Astrocyte (in vitro differentiated cells and primary cell): Measurements from ENCODE around the gene ATG4A. TPM values are rescaled to one million over a fixed set of nuclear protein-coding genes. Genes with fewer than 3 reads are reported as not detected.

Experiments used
- DNase-seq: peaks from one replicate; pipeline ENCODE4 v3.0.0-alpha.2; 2010; ENCODE audit warnings: low read depth
- FAIRE-seq: peaks from 2 replicates; lab custom pipeline; 2011; peaks lifted over from hg19 to GRCh38; lab: Jason Lieb, UNC
- H2AFZ ChIP-seq: 2 replicates; pipeline ENCODE4 v1.6.0; 2012; ENCODE audit warnings: low read depth, low read length, inconsistent platforms
- H3K27ac ChIP-seq: 2 replicates; pipeline ENCODE4 v1.5.1; 2011; ENCODE audit warnings: low read depth, low read length, inconsistent platforms
- H3K27me3 ChIP-seq: 2 replicates; pipeline ENCODE4 v1.6.0; 2011; ENCODE audit warnings: low read length, inconsistent platforms; ENCODE audit not compliant: insufficient read depth
- H3K36me3 ChIP-seq: 2 replicates; pipeline ENCODE4 v1.5.1; 2011; ENCODE audit warnings: low read length, inconsistent platforms; ENCODE audit not compliant: insufficient read depth
- H3K4me1 ChIP-seq: 2 replicates; pipeline ENCODE4 v1.5.1; 2011; ENCODE audit warnings: low read length, inconsistent platforms; ENCODE audit not compliant: insufficient read depth
- H3K4me2 ChIP-seq: 2 replicates; pipeline ENCODE4 v1.6.0; 2012; ENCODE audit warnings: low read length, inconsistent platforms
- H3K4me3 ChIP-seq: 2 replicates; pipeline ENCODE4 v1.5.1; 2011; ENCODE audit warnings: low read depth, mild to moderate bottlenecking, low read length, inconsistent platforms; ENCODE audit not compliant: insufficient read depth
- H3K79me2 ChIP-seq: 2 replicates; pipeline ENCODE4 v1.6.0; 2012; ENCODE audit warnings: mild to moderate bottlenecking, low read length, inconsistent platforms; ENCODE audit not compliant: insufficient read depth
- H3K9ac ChIP-seq: 2 replicates; pipeline ENCODE4 v1.6.0; 2012; ENCODE audit warnings: mild to moderate bottlenecking, low read length, inconsistent platforms
- H3K9me3 ChIP-seq: 2 replicates; pipeline ENCODE4 v1.5.1; 2012; ENCODE audit warnings: low read depth, mild to moderate bottlenecking, low read length, inconsistent platforms; ENCODE audit not compliant: insufficient read depth
- H4K20me1 ChIP-seq: 2 replicates; pipeline ENCODE4 v1.6.0; 2012; ENCODE audit warnings: low read length, inconsistent platforms; ENCODE audit not compliant: insufficient read depth
- H3K27ac Mint-ChIP-seq: one replicate; pipeline ENCODE4 v1.8.0; 2021; ENCODE audit warnings: mild to moderate bottlenecking, mixed read lengths; ENCODE audit not compliant: unreplicated experiment
- H3K27me3 Mint-ChIP-seq: one replicate; pipeline ENCODE4 v1.8.0; 2021; ENCODE audit warnings: low read depth, mixed read lengths; ENCODE audit not compliant: unreplicated experiment
- H3K36me3 Mint-ChIP-seq: one replicate; pipeline ENCODE4 v1.8.0; 2021; ENCODE audit warnings: low read depth, mixed read lengths; ENCODE audit not compliant: unreplicated experiment
- H3K4me1 Mint-ChIP-seq: one replicate; pipeline ENCODE4 v1.8.0; 2021; ENCODE audit warnings: low read depth, mixed read lengths; ENCODE audit not compliant: unreplicated experiment
- H3K4me3 Mint-ChIP-seq: one replicate; pipeline ENCODE4 v1.8.0; 2021; ENCODE audit warnings: mild to moderate bottlenecking, moderate library complexity, mixed read lengths; ENCODE audit not compliant: unreplicated experiment
- H3K9me3 Mint-ChIP-seq: one replicate; pipeline ENCODE4 v1.8.0; 2021; ENCODE audit warnings: mild to moderate bottlenecking, mixed read lengths; ENCODE audit not compliant: unreplicated experiment
- EZH2 ChIP-seq: IDR thresholded peaks from 2 replicates; pipeline ENCODE4 v1.6.1; 2012; ENCODE audit warnings: mild to moderate bottlenecking, low read length, inconsistent platforms; ENCODE audit not compliant: insufficient read depth
- total RNA-seq: library from RNA; stranded (reverse); gene quantifications from 2 replicates; pipeline ENCODE4 v1.2.1, GENCODE V29; 2021
- TF ChIP-seq, protein P1 (sequence below): IDR thresholded peaks from 2 replicates; pipeline ENCODE4 v1.5.1; 2011; ENCODE audit warnings: low read depth, mild to moderate bottlenecking, inconsistent platforms, low read length, moderate library complexity; ENCODE audit not compliant: insufficient read depth

Gene ATG4A
- total RNA-seq, 1 donor from 2014 or later: 10.7 TPM

DNA sequence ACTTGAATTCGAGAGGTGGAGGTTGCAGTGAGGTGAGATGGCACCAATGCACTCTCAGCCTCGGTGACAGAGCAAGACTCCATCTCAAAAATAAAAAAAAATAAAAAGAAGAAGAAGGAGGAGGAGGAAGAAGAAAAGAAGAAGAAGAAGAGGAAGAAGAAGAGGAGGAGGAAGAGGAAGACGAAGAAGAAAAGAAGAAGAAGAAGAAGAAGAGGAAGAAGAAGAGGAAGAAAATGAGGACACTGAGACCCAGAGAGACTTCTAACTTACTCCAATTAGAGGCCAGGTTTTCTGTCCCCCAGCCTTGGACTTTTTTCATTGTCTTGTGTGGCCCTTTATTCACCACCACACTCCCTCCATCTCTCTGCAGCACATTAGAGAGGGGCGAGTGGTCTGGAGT is 70.7 kb downstream of the ATG4A start:
- Mint-ChIP-seq H3K9me3 (no peaks in the 10 kb centered on the region), H3K36me3 (no peaks in the 10 kb centered on the region), H3K27me3 (peaks cover 2% of the 10 kb centered on the region), H3K4me1 (no peaks in the 10 kb centered on the region), H3K27ac (no peak overlapping the region), H3K4me3 (no peak overlapping the region)
- FAIRE-seq (no peak), DNase-seq (no peak)
- no peaks in the 10 kb centered on the region for H3K27me3 ChIP-seq
- H4K20me1 ChIP-seq: no peaks in the 10 kb centered on the region
- no peak overlapping the region for H3K9ac ChIP-seq
- H3K27ac ChIP-seq: no peak overlapping the region
- H2AFZ ChIP-seq: no peak overlapping the region
- no peaks in the 10 kb centered on the region for H3K9me3 ChIP-seq
- H3K4me1 ChIP-seq: peaks cover 3% of the 10 kb centered on the region
- H3K4me3 ChIP-seq: no peak overlapping the region
- no peaks in the 10 kb centered on the region for H3K36me3 ChIP-seq
- no peaks in the 10 kb centered on the region for H3K79me2 ChIP-seq
- no peak overlapping the region for H3K4me2 ChIP-seq
- TF ChIP-seq, protein P1, sequence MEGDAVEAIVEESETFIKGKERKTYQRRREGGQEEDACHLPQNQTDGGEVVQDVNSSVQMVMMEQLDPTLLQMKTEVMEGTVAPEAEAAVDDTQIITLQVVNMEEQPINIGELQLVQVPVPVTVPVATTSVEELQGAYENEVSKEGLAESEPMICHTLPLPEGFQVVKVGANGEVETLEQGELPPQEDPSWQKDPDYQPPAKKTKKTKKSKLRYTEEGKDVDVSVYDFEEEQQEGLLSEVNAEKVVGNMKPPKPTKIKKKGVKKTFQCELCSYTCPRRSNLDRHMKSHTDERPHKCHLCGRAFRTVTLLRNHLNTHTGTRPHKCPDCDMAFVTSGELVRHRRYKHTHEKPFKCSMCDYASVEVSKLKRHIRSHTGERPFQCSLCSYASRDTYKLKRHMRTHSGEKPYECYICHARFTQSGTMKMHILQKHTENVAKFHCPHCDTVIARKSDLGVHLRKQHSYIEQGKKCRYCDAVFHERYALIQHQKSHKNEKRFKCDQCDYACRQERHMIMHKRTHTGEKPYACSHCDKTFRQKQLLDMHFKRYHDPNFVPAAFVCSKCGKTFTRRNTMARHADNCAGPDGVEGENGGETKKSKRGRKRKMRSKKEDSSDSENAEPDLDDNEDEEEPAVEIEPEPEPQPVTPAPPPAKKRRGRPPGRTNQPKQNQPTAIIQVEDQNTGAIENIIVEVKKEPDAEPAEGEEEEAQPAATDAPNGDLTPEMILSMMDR: no peak
- no peak for TF ChIP-seq EZH2

DNA sequence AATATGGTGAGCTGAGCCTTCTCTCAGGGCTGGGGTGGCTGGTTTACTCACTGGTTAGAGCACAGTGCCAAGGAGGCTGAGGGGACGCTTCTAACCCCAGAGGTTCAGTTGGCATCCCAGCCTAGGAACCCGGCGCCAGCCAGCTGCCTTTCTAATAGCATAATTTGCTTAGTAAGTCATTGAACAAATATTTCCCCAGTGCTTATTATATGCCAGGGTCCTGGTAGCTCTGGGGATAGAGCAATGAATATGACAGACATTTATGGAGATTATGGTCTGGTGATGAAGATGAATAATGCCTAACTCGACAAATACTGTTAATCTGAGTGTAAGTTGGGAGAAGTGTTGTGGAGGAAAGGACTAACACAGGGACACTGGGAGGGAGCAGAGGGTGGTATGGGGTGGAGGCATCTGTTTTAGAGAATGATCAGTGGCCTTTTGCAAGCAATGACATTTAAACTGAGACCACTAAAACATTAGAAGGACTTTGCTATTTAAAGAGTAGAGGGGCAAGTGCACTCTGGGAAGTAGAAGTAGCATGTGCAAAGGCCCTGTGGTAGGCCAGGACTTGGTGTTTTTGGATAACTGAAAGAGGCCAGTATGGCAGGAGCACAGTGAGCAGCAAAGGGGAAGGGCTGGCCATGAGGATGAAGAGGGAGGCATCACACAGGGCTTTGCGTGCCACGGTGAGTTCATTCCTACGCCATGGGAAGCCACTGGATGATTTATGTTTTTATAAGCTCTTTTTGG is 71.9 kb downstream of the ATG4A start:
- Histone ChIP-seq H3K9me3 (no peaks in the 10 kb centered on the region), H3K79me2 (no peaks in the 10 kb centered on the region), H3K27me3 (no peaks in the 10 kb centered on the region), H3K4me3 (no peak overlapping the region), H3K4me1 (peaks cover 9% of the 10 kb centered on the region), H2AFZ (no peak overlapping the region), H3K9ac (no peak overlapping the region), H3K27ac (no peak overlapping the region), H3K4me2 (no peak overlapping the region), H4K20me1 (no peaks in the 10 kb centered on the region), H3K36me3 (no peaks in the 10 kb centered on the region)
- no peaks in the 10 kb centered on the region for H3K9me3 Mint-ChIP-seq
- no peaks in the 10 kb centered on the region for H3K4me1 Mint-ChIP-seq
- DNase-seq: no peak
- peak; percentile 54 for FAIRE-seq
- TF ChIP-seq, protein P1: no peak
- TF ChIP-seq EZH2: no peak
- no peak overlapping the region for H3K27ac Mint-ChIP-seq
- H3K27me3 Mint-ChIP-seq: peaks cover 2% of the 10 kb centered on the region
- no peaks in the 10 kb centered on the region for H3K36me3 Mint-ChIP-seq
- H3K4me3 Mint-ChIP-seq: no peak overlapping the region

GRCh38 chrX:108165383-108166111 is 74.0 kb downstream of the ATG4A start:
- DNase-seq (peak; percentile 21), FAIRE-seq (peak; percentile 89)
- Histone ChIP-seq H3K4me2 (no peak overlapping the region), H3K4me1 (peaks cover 9% of the 10 kb centered on the region), H3K9me3 (no peaks in the 10 kb centered on the region), H3K4me3 (no peak overlapping the region), H3K79me2 (no peaks in the 10 kb centered on the region), H2AFZ (peak overlapping the region; percentile 56), H3K27ac (no peak overlapping the region), H3K9ac (no peak overlapping the region), H3K27me3 (no peaks in the 10 kb centered on the region), H4K20me1 (no peaks in the 10 kb centered on the region), H3K36me3 (no peaks in the 10 kb centered on the region)
- Mint-ChIP-seq H3K27ac (no peak overlapping the region), H3K4me1 (no peaks in the 10 kb centered on the region), H3K27me3 (no peaks in the 10 kb centered on the region), H3K36me3 (no peaks in the 10 kb centered on the region), H3K9me3 (no peaks in the 10 kb centered on the region), H3K4me3 (no peak overlapping the region)
- no peak for TF ChIP-seq EZH2
- TF ChIP-seq, protein P1: peak; percentile 39
